Gastroesophageal sphincter (tissue), 4 donors: ENCODE results near the gene PDE11A. TPM values are rescaled to one million over a fixed set of nuclear protein-coding genes. Genes with fewer than 3 reads are reported as not detected.

Experiments
- ATAC-seq: fragments of 150-250 bp; one replicate; pipeline ENCODE4 v1.9.1; 2016; ENCODE audit warnings: mild to moderate bottlenecking, moderate library complexity
- H3K27ac ChIP-seq, 4 donors: fragments of 200-600 bp; sonication (generic) in 3 of 4; 1 replicate in 3 of 4; 2 replicates in 1 of 4; pipeline ENCODE4 v1.5.1; 2016 to 2019
- H3K27me3 ChIP-seq: fragments of 200-600 bp; sonication (generic); one replicate; pipeline ENCODE4 v1.5.1; 2019
- H3K36me3 ChIP-seq, 2 donors: fragments of 200-600 bp; sonication (generic); one replicate each; pipeline ENCODE4 v1.5.1; 2019; ENCODE audit warnings: control low read depth in 1 of 2
- H3K4me1 ChIP-seq, 3 donors: fragments of 200-600 bp; sonication (generic); 1 replicate in 2 of 3; 2 replicates in 1 of 3; pipeline ENCODE4 v1.5.1; 2016 to 2019; ENCODE audit warnings: control low read depth in 2 of 3
- H3K4me3 ChIP-seq, 2 donors: fragments of 200-600 bp; sonication (generic); one replicate each; pipeline ENCODE4 v1.5.1; 2019; ENCODE audit warnings: mild to moderate bottlenecking in 1 of 2, moderate library complexity in 1 of 2
- H3K9me3 ChIP-seq, 3 donors: fragments of 200-600 bp; sonication (generic); one replicate each; pipeline ENCODE4 v1.5.1; 2017 to 2019; ENCODE audit warnings: control low read depth in 2 of 3
- EP300 ChIP-seq: sonication (generic); formaldehyde crosslinking; IDR thresholded peaks from one replicate; pipeline ENCODE4 v1.6.1; 2017; ENCODE audit warnings: antibody characterized with exemption, mild to moderate bottlenecking
- POLR2A ChIP-seq, 2 donors: fragments of 450-650 bp; IDR thresholded peaks; one replicate each; pipeline ENCODE4 v1.6.1; 2017; ENCODE audit warnings: antibody characterized with exemption in 2 of 2, mild to moderate bottlenecking in 2 of 2, moderate library complexity in 1 of 2
- POLR2AphosphoS5 ChIP-seq: sonication (generic); formaldehyde crosslinking; IDR thresholded peaks from one replicate; pipeline ENCODE4 v1.6.1; 2017; ENCODE audit warnings: antibody characterized with exemption
- WGBS, 2 donors: methylation state at CpG; one replicate each; pipeline ENCODE4 v1.1.5; 2018; ENCODE audit warnings: low coverage in 1 of 2; 5-methylcytosine and 5-hydroxymethylcytosine counted together
- total RNA-seq, 4 donors: library from RNA; depleted of rRNA; stranded (reverse); fragments of >200 nt; gene quantifications; one replicate each; pipeline ENCODE4 v1.1.0, GENCODE V29; 2016
- TF ChIP-seq, protein P1 (sequence below), 4 experiments: fragments of 200-600 bp in 2 of 4; fragments of 450-650 bp in 2 of 4; sonication (generic) in 1 of 4; IDR thresholded peaks; one replicate each; pipeline ENCODE4 v1.5.1; 2017 to 2019; ENCODE audit warnings: antibody characterized with exemption in 4 of 4, mild to moderate bottlenecking in 2 of 4, moderate library complexity in 2 of 4

The PDE11A gene
- total RNA-seq, 4 donors from 2014 or later, result 0.13 to 1.9 (median 0.16) TPM; not detected in 1

DNA sequence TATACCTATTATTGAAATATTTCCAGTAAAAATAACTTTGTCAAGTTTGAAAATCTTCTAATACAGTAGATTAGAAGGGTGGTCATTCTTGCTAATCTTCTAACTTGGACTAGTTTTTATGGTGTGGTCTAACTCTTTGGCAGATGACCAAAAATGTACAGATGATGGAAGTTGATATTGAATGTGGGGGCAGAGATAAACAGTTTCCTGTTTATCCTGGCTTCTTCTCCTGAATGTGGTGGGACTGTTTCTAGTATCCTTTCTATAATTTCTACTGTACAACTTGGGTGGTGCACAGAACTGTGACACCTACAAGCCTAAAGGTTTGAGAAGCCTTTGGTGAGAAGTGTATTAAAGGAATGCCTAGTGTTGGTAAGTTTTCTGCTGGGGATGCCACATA is 178.7 kb downstream of the PDE11A start:
- Histone ChIP-seq H3K27ac (no peak overlapping the region), H3K36me3 (no peaks in the 10 kb centered on the region), H3K27me3 (peaks cover 8% of the 10 kb centered on the region), H3K9me3 (no peaks in the 10 kb centered on the region), H3K4me3 (no peak overlapping the region), H3K4me1 (no peaks in the 10 kb centered on the region)
- no peak for TF ChIP-seq POLR2A (IDR thresholded peaks at IDR 0.05)
- TF ChIP-seq POLR2AphosphoS5, result no peak
- TF ChIP-seq, protein P1, sequence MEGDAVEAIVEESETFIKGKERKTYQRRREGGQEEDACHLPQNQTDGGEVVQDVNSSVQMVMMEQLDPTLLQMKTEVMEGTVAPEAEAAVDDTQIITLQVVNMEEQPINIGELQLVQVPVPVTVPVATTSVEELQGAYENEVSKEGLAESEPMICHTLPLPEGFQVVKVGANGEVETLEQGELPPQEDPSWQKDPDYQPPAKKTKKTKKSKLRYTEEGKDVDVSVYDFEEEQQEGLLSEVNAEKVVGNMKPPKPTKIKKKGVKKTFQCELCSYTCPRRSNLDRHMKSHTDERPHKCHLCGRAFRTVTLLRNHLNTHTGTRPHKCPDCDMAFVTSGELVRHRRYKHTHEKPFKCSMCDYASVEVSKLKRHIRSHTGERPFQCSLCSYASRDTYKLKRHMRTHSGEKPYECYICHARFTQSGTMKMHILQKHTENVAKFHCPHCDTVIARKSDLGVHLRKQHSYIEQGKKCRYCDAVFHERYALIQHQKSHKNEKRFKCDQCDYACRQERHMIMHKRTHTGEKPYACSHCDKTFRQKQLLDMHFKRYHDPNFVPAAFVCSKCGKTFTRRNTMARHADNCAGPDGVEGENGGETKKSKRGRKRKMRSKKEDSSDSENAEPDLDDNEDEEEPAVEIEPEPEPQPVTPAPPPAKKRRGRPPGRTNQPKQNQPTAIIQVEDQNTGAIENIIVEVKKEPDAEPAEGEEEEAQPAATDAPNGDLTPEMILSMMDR (IDR thresholded peaks at IDR 0.05), result no peak
- no peak for TF ChIP-seq EP300
- ATAC-seq, result no peak

DNA sequence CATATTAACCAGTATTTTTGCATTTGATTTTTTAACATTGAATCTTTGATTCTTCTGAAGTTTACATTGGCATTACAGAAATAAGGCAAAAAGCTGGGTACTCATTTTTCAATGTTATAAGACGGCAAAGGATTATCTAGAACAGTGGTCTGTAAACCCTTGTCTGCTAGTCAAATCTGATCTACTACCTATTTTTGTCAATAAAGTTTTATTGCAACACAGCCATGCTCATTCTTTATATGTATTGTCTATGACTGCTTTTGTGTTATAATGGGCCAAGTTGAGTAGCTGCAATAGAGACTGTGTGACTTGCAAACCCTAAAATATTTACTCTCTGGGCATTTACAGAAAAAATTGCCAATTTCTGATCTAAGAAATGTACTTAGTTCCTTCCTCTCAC is 181.0 kb downstream of the PDE11A start:
- 80 to 89% methylated on average over 1 of the region's 1 CpG for whole genome bisulfite sequencing, 2 donors
- no peaks in the 10 kb centered on the region for H3K9me3 ChIP-seq
- no peak for TF ChIP-seq POLR2A (IDR thresholded peaks at IDR 0.05)
- TF ChIP-seq EP300, result no peak
- TF ChIP-seq, protein P1 (IDR thresholded peaks at IDR 0.05), result no peak
- no peak for TF ChIP-seq POLR2AphosphoS5
- no peak overlapping the region for H3K27ac ChIP-seq
- no peaks in the 10 kb centered on the region for H3K36me3 ChIP-seq
- no peak overlapping the region for H3K4me3 ChIP-seq
- H3K27me3 ChIP-seq, result peaks cover 8% of the 10 kb centered on the region
- no peak for ATAC-seq
- no peaks in the 10 kb centered on the region for H3K4me1 ChIP-seq

DNA sequence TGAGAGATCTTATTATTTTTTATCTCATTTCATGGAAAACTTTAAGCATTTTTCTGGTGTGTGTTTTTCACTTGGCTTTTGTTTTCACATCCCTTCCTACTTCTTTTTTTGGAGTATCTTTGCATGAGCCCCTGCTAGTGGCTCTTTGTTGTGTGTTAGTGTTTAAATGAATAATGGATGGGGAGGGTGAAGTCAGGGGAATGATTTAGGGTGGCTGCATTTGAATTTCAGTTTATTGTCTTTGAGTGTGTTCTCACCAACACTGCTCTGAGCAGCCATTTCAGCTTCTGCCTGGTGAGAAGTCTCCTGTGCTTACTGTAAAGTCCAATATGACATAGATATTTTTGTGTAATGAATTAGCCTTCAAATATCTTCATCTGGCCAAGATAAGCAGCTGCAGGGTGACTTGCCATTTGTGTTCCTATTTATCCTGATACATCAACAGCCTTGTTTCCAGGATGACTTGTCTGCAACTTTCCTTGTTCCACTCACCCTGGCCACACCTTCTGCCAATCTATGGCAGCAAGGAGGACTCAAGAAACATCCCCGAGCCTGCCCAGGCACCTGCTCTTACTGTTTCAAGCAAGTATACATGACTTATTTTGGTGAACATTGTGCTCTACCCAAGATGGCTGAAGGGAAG is 182.6 kb downstream of the PDE11A start:
- Histone ChIP-seq H3K4me3 (no peak overlapping the region), H3K27ac (no peak overlapping the region), H3K9me3 (no peaks in the 10 kb centered on the region), H3K4me1 (no peaks in the 10 kb centered on the region), H3K27me3 (peaks cover 8% of the 10 kb centered on the region), H3K36me3 (no peaks in the 10 kb centered on the region)
- TF ChIP-seq POLR2AphosphoS5, result no peak
- TF ChIP-seq POLR2A (IDR thresholded peaks at IDR 0.05), result no peak
- no peak for TF ChIP-seq EP300
- TF ChIP-seq, protein P1 (IDR thresholded peaks at IDR 0.05), result no peak
- ATAC-seq, result no peak
- WGBS, 2 donors, result 57 to 75% methylated on average over 1 of the region's 1 CpG

DNA sequence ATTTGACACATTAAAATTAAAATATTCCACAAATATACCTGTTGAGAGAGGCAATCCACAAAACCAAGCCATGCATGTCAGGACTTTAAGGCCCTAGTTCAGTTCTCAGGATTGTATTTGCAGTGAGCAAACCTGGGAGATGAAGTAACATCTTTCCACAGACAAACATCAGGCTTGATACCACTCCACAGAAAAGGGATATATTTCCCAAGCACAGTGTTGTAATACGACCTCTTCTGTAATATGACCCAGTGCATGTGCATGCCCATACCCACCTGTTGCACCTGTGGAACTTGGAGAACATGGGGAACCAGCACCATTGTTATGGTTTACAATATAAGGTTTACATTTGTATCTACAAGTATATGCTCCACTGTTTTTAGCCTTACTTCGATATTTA is 184.0 kb downstream of the PDE11A start:
- H3K27ac ChIP-seq, result no peak overlapping the region
- TF ChIP-seq POLR2A (IDR thresholded peaks at IDR 0.05), result no peak
- H3K36me3 ChIP-seq, result no peaks in the 10 kb centered on the region
- no peak for ATAC-seq
- peaks cover 8% of the 10 kb centered on the region for H3K27me3 ChIP-seq
- H3K4me1 ChIP-seq, result no peaks in the 10 kb centered on the region
- H3K4me3 ChIP-seq, result no peak overlapping the region
- H3K9me3 ChIP-seq, result no peaks in the 10 kb centered on the region
- 73 to 77% methylated on average over 2 of the region's 2 CpGs for WGBS, 2 donors

DNA sequence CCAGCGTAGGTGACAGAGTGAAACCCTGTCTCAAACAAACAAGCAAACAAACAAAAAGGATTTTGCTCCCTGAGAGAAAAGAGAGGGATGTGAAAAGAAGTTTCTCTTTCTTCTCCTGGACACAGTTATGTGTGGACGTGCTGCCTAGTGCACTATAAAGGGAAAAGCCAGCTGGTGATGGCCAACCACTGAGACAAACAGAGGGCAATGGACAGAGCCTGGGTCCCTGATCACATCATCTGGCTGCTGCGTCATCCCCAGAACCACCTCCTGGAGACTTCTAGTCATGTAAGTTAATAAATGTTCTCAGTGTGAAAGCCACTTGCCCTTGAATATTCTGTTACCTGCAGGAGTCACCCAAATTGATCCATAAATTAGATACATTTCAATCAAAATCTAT is 184.9 kb downstream of the PDE11A start:
- peaks cover under 1% of the 10 kb centered on the region for H3K27me3 ChIP-seq
- ATAC-seq, result no peak
- WGBS, 2 donors, result 81 to 100% methylated on average over 1 to 3 of the region's 3 CpGs
- TF ChIP-seq POLR2AphosphoS5, result no peak
- H3K4me3 ChIP-seq, result no peak overlapping the region
- no peaks in the 10 kb centered on the region for H3K4me1 ChIP-seq
- no peak overlapping the region for H3K27ac ChIP-seq
- no peaks in the 10 kb centered on the region for H3K9me3 ChIP-seq
- no peaks in the 10 kb centered on the region for H3K36me3 ChIP-seq

DNA sequence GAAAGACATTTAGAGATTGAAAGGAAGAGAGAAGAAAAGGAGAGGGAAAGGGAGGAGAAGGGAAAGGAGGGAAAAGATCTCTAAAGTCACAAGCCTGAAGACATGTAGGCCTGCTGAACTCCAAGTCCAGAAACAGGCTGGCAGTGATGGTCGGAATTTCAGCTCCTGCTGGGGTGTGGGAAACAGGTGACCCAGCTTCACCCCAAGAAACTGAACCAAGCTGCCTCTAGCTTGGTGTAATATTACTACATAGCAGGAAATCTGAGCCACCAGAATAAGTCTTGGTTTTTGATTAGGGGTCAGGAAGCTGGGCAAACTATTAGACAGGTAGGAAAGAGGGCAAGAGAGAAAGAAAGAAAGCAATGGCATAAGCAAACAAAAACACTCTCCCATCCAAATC is 185.8 kb downstream of the PDE11A start:
- Histone ChIP-seq H3K9me3 (no peaks in the 10 kb centered on the region), H3K4me3 (no peak overlapping the region), H3K4me1 (no peaks in the 10 kb centered on the region), H3K27me3 (no peaks in the 10 kb centered on the region), H3K36me3 (no peaks in the 10 kb centered on the region), H3K27ac (no peak overlapping the region)
- ATAC-seq, result no peak
- 50 to 92% methylated on average over 1 of the region's 1 CpG for WGBS, 2 donors
- TF ChIP-seq, protein P1 (IDR thresholded peaks at IDR 0.05), result no peak
- TF ChIP-seq EP300 (no peak), POLR2A (IDR thresholded peaks at IDR 0.05) (no peak), POLR2AphosphoS5 (no peak)
